HEK293 (cell line): Measurements from ENCODE around the gene STPG3.
A peak's percentile ranks its signal among the peaks of the same experiment; 100 is the strongest.

Source experiments
- CTCF ChIA-PET: fragments of 350-600 bp; formaldehyde crosslinking; extraction: SDS; loops from one replicate; lab custom pipeline; 2021; ENCODE audit warnings: antibody characterized with exemption; lab: Yijun Ruan, JAX
- POLR2A ChIA-PET: fragments of 300-600 bp; formaldehyde crosslinking; extraction: SDS; loops from one replicate; lab custom pipeline; 2020; ENCODE audit warnings: antibody characterized with exemption, inconsistent platforms; lab: Yijun Ruan, JAX
- H3K27ac ChIP-seq: fragments of 200-500 bp; sonication (Bioruptor generic); 2 replicates; pipeline ENCODE4 v1.5.1; 2014; ENCODE audit warnings: low read depth, low read length, control low read depth, inconsistent platforms; ENCODE audit errors: extremely low read depth
- H3K36me3 ChIP-seq, 2 experiments: fragments of 200-500 bp in 1 of 2; sonication (Bioruptor generic) in 1 of 2; 1 replicate in 1 of 2; 2 replicates in 1 of 2; pipeline ENCODE4 v1.5.1; 2014 to 2017; ENCODE audit warnings: inconsistent platforms in 2 of 2, low read length in 2 of 2; ENCODE audit not compliant: control insufficient read depth in 2 of 2, insufficient read depth in 1 of 2
- H3K4me1 ChIP-seq: fragments of 200-500 bp; sonication (Bioruptor generic); 2 replicates; pipeline ENCODE4 v1.5.1; 2014; ENCODE audit warnings: mild to moderate bottlenecking, low read length, inconsistent platforms; ENCODE audit not compliant: control insufficient read depth, insufficient read depth
- H3K4me3 ChIP-seq: 2 replicates; pipeline ENCODE4 v1.5.1; 2011; ENCODE audit warnings: low read depth, mild to moderate bottlenecking, control low read depth, low read length, moderate library complexity
- H3K9me3 ChIP-seq: fragments of 200-500 bp; sonication (Bioruptor generic); 2 replicates; pipeline ENCODE4 v1.5.1; 2014; ENCODE audit warnings: low read depth, low read length, inconsistent platforms; ENCODE audit not compliant: control insufficient read depth, insufficient read depth
- BCL11B ChIP-seq: fragments of 450-650 bp; formaldehyde crosslinking; IDR thresholded peaks from 2 replicates; pipeline ENCODE4 v1.5.1; 2016; ENCODE audit warnings: low read depth, missing biosample characterization, missing genetic modification characterization
- EGR2 ChIP-seq: fragments of 450-650 bp; formaldehyde crosslinking; IDR thresholded peaks from 2 replicates; pipeline ENCODE4 v1.5.1; 2016; ENCODE audit warnings: low read depth, missing biosample characterization, missing genetic modification characterization
- KLF1 ChIP-seq: fragments of 450-650 bp; formaldehyde crosslinking; IDR thresholded peaks from 2 replicates; pipeline ENCODE4 v1.5.1; 2016; ENCODE audit warnings: missing biosample characterization, missing genetic modification characterization
- PRDM4 ChIP-seq: fragments of 450-650 bp; formaldehyde crosslinking; IDR thresholded peaks from 2 replicates; pipeline ENCODE4 v1.5.1; 2017; ENCODE audit warnings: missing biosample characterization, missing genetic modification characterization
- SP7 ChIP-seq: fragments of 450-650 bp; formaldehyde crosslinking; IDR thresholded peaks from 2 replicates; pipeline ENCODE4 v1.5.1; 2016; ENCODE audit warnings: missing biosample characterization, missing genetic modification characterization
- YY2 ChIP-seq: fragments of 450-650 bp; formaldehyde crosslinking; IDR thresholded peaks from 2 replicates; pipeline ENCODE4 v1.5.1; 2016; ENCODE audit warnings: missing biosample characterization, missing genetic modification characterization
- ZBTB20 ChIP-seq: fragments of 450-650 bp; formaldehyde crosslinking; IDR thresholded peaks from 2 replicates; pipeline ENCODE4 v1.5.1; 2016; ENCODE audit warnings: missing biosample characterization, missing genetic modification characterization
- ZBTB8A ChIP-seq: fragments of 450-650 bp; formaldehyde crosslinking; IDR thresholded peaks from 2 replicates; pipeline ENCODE4 v1.5.1; 2016; ENCODE audit warnings: missing biosample characterization, missing genetic modification characterization
- ZEB2 ChIP-seq: fragments of 450-650 bp; formaldehyde crosslinking; IDR thresholded peaks from 2 replicates; pipeline ENCODE4 v1.5.1; 2016; ENCODE audit warnings: missing biosample characterization, missing genetic modification characterization
- ZFHX2 ChIP-seq: fragments of 450-650 bp; formaldehyde crosslinking; conservative IDR thresholded peaks from 2 replicates; pipeline ENCODE4 v1.5.1; 2016; ENCODE audit warnings: missing biosample characterization, missing genetic modification characterization
- ZIC2 ChIP-seq: fragments of 450-650 bp; formaldehyde crosslinking; IDR thresholded peaks from 2 replicates; pipeline ENCODE4 v1.5.1; 2016; ENCODE audit warnings: missing biosample characterization, missing genetic modification characterization
- ZNF175 ChIP-seq: fragments of 450-650 bp; formaldehyde crosslinking; IDR thresholded peaks from 2 replicates; pipeline ENCODE4 v1.5.1; 2016; ENCODE audit warnings: missing biosample characterization, missing genetic modification characterization
- ZNF280C ChIP-seq: fragments of 450-650 bp; formaldehyde crosslinking; IDR thresholded peaks from 2 replicates; pipeline ENCODE4 v1.5.1; 2016; ENCODE audit warnings: missing biosample characterization, missing genetic modification characterization
- ZNF366 ChIP-seq: fragments of 450-650 bp; formaldehyde crosslinking; conservative IDR thresholded peaks from 2 replicates; pipeline ENCODE4 v1.5.1; 2016; ENCODE audit warnings: missing biosample characterization, missing genetic modification characterization
- ZNF37A ChIP-seq: fragments of 450-650 bp; IDR thresholded peaks from 2 replicates; pipeline ENCODE4 v1.5.1; 2018; ENCODE audit warnings: missing biosample characterization, missing genetic modification characterization
- ZNF600 ChIP-seq: fragments of 450-650 bp; formaldehyde crosslinking; IDR thresholded peaks from 2 replicates; pipeline ENCODE4 v1.5.1; 2016; ENCODE audit warnings: missing biosample characterization, missing genetic modification characterization
- ZNF639 ChIP-seq: fragments of 450-650 bp; formaldehyde crosslinking; IDR thresholded peaks from 2 replicates; pipeline ENCODE4 v1.5.1; 2016; ENCODE audit warnings: missing biosample characterization, missing genetic modification characterization
- ZNF707 ChIP-seq: fragments of 450-650 bp; formaldehyde crosslinking; IDR thresholded peaks from 2 replicates; pipeline ENCODE4 v1.5.1; 2016; ENCODE audit warnings: missing biosample characterization, missing genetic modification characterization
- ZNF792 ChIP-seq: fragments of 450-650 bp; formaldehyde crosslinking; IDR thresholded peaks from 2 replicates; pipeline ENCODE4 v1.5.1; 2016; ENCODE audit warnings: missing biosample characterization, missing genetic modification characterization
- ZXDB ChIP-seq: fragments of 450-650 bp; formaldehyde crosslinking; IDR thresholded peaks from 2 replicates; pipeline ENCODE4 v1.5.1; 2016; ENCODE audit warnings: missing biosample characterization, missing genetic modification characterization

The STPG3 gene

GRCh38 chr9:137218754-137219271 is 32.3 kb upstream of the STPG3 start (continued):
- peak; percentile 46; the same call in 1 of the 2 replicates for TF ChIP-seq ZEB2 (tag by site-specific recombination)
- no peak for TF ChIP-seq ZNF366
- no peak for TF ChIP-seq ZNF707 (tag by site-specific recombination)
- TF ChIP-seq ZBTB20 (tag by site-specific recombination), result no peak
- no peak for TF ChIP-seq ZBTB8A (tag by site-specific recombination)
- peak; percentile 98 for TF ChIP-seq ZIC2 (tag by site-specific recombination)
- TF ChIP-seq ZNF175 (tag by site-specific recombination), result no peak
- TF ChIP-seq KLF1 (tag by site-specific recombination), result peak; percentile 93
- TF ChIP-seq ZXDB, result no peak
- TF ChIP-seq ZNF37A (tag by site-specific recombination), result no peak
- no peak for TF ChIP-seq ZNF639 (tag by site-specific recombination)
- TF ChIP-seq SP7, result 0 out of 2 replicates have a peak, but pooled peaks have one; percentile 28
- no peak for TF ChIP-seq ZNF280C
- TF ChIP-seq ZNF600 (tag by site-specific recombination), result 0 out of 2 replicates have a peak, but pooled peaks have one; percentile 20
- TF ChIP-seq EGR2 (tag by site-specific recombination), result no peak; the same call in 1 of the 2 replicates
- no peak for TF ChIP-seq YY2

GRCh38 chr9:137219757-137220316 is 31.2 kb upstream of the STPG3 start:
- TF ChIP-seq ZNF792 (tag by site-specific recombination) (no peak), BCL11B (0 out of 2 replicates have a peak, but pooled peaks have one; percentile 15), EGR2 (tag by site-specific recombination) (peak; percentile 84), PRDM4 (tag by site-specific recombination) (no peak), ZFHX2 (tag by site-specific recombination) (peak; percentile 82)
- peaks cover 4% of the 10 kb centered on the region for H3K4me1 ChIP-seq
- CTCF ChIA-PET, result interaction anchor here (0.7 kb wide), 1 partner anchor 322 kb away, joined by 3 read pairs; no protein-coding TSS in a partner anchor
- H3K9me3 ChIP-seq, result no peaks in the 10 kb centered on the region
- no peak overlapping the region for H3K27ac ChIP-seq
- peaks cover 0 to 47% of the 10 kb centered on the region in 2 experiments; a peak in 1 of 3 replicates for H3K36me3 ChIP-seq
- POLR2A ChIA-PET, result interaction anchor here (0.5 to 17.2 kb wide), 9 partner anchors 11 to 133 kb away, joined by 3 to 304 read pairs (median 6); partner anchors contain the start of genes MAN1B1, NDOR1, TMEM203 and TPRN
- no peak overlapping the region for H3K4me3 ChIP-seq
